SU-DHL-6 (cell line): ENCODE data around the gene LIPT2.

Experiments
- H2AFZ ChIP-seq: fragments of 200-600 bp; sonication (generic); 2 replicates; pipeline ENCODE4 v1.6.1; 2014; ENCODE audit warnings: low read depth, mild to moderate bottlenecking, moderate library complexity, mixed read lengths, antibody characterized with exemption, low read length; ENCODE audit not compliant: severe bottlenecking
- H3F3A ChIP-seq: fragments of 200-600 bp; shearing (Covaris generic); 2 replicates; pipeline ENCODE4 v1.6.0; 2016; ENCODE audit warnings: antibody characterized with exemption, mild to moderate bottlenecking; ENCODE audit not compliant: insufficient read depth
- H3K27ac ChIP-seq: fragments of 200-600 bp; sonication (generic); 2 replicates; pipeline ENCODE4 v1.5.1; 2016; ENCODE audit warnings: low read depth, mild to moderate bottlenecking, low read length, moderate library complexity, mixed read lengths
- H3K27me3 ChIP-seq: fragments of 200-600 bp; sonication (generic), shearing (Covaris generic); 2 replicates; pipeline ENCODE4 v1.6.0; 2014; ENCODE audit warnings: mild to moderate bottlenecking, low read length
- H3K36me3 ChIP-seq: fragments of 200-600 bp; sonication (generic); 2 replicates; pipeline ENCODE4 v1.6.1; 2014; ENCODE audit warnings: mild to moderate bottlenecking, low read length, mixed read lengths
- H3K4me2 ChIP-seq: fragments of 300-600, 200-600 bp; shearing (Covaris generic), sonication (generic); 2 replicates; pipeline ENCODE4 v1.6.0; 2014; ENCODE audit warnings: low read length, low read depth, mild to moderate bottlenecking; ENCODE audit not compliant: poor library complexity, severe bottlenecking
- H3K4me3 ChIP-seq: fragments of 200-600 bp; sonication (generic); 2 replicates; pipeline ENCODE4 v1.5.1; 2014; ENCODE audit warnings: antibody characterized with exemption, low read length, mild to moderate bottlenecking, mixed read lengths; ENCODE audit not compliant: insufficient read depth, poor library complexity, severe bottlenecking
- H3K79me2 ChIP-seq: fragments of 200-600 bp; sonication (generic); 2 replicates; pipeline ENCODE4 v1.6.1; 2014; ENCODE audit warnings: mild to moderate bottlenecking, low read length, moderate library complexity; ENCODE audit not compliant: insufficient read depth
- H3K9ac ChIP-seq: fragments of 200-600 bp; sonication (generic); 2 replicates; pipeline ENCODE4 v1.7.0; 2014; ENCODE audit warnings: mild to moderate bottlenecking, low read length
- H3K9me2 ChIP-seq: fragments of 200-600 bp; sonication (generic); replicated peaks from 2 replicates; pipeline ENCODE4 v1.6.1; 2014; ENCODE audit warnings: low read length; ENCODE audit not compliant: insufficient read depth
- H3K9me3 ChIP-seq: fragments of 200-600 bp; sonication (generic); 2 replicates; pipeline ENCODE4 v1.6.1; 2014; ENCODE audit warnings: low read length, mixed read lengths; ENCODE audit not compliant: insufficient read depth
- H4K20me1 ChIP-seq: fragments of 200-600 bp; sonication (generic); 2 replicates; pipeline ENCODE4 v1.6.1; 2014; ENCODE audit warnings: low read depth, mild to moderate bottlenecking, antibody characterized with exemption, low read length, moderate library complexity, mixed read lengths
- EZH2phosphoT487 ChIP-seq: fragments of 200-600 bp; sonication (generic), shearing (Covaris generic); conservative IDR thresholded peaks from 2 replicates; pipeline ENCODE4 v1.6.1; 2018; ENCODE audit warnings: mild to moderate bottlenecking, antibody characterized with exemption, low read length, moderate library complexity, mixed read lengths
- TF ChIP-seq, protein P1 (sequence below): fragments of 200-600 bp; sonication (generic); IDR thresholded peaks from one replicate; pipeline ENCODE4 v1.5.1; 2017; ENCODE audit warnings: antibody characterized with exemption, mild to moderate bottlenecking, low read length, moderate library complexity; ENCODE audit not compliant: insufficient read depth, poor library complexity, severe bottlenecking

Gene LIPT2

DNA sequence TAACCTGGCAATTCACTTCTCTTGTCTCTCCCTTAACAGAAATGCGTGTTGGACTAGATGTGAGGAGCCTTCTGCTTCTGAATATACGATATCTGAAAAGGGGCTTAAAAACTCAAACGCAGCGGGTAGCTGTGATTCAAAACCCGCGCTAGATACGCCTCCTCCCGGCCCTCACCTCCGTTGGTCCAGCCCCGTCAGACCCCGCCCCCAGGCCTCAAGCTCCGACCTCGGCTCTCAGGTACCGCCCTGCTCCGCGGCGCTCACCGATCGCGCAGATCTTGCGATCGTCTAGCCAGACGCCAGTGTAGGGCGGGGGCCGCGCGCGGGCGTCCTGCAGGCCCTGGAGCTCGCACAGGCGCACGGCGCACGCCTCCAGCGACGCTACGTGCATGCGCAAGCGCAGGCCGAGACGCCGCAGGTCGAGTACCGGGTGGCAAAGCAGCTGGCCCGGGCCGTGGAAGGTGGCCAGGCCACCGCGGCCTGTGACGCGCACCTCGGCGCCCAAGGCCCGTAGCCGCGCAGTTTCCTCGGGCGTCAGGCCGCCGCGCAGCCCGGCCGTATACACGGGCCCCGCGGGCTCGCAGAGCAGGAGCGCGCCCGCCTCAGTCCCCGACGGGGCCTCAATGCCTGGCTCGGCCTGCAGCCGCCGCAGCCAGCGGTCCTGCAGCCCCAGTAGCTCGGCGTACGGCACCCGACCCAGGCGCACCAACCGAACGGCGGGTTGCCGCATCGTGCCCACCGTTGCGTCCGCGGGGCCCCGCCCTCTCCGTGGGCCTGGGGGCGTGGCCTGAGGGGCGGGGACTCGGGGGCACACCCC, at the start of gene LIPT2:
LIPT2 (minus strand) TSS at position 751 of the 817 bp plus-strand sequence; CDS start at position 730, 21 bp downstream.
- Histone ChIP-seq H3K9ac (peak within 1 kb of the TSS; percentile 99), H3F3A (no peaks in the 10 kb centered on the region; the same call in 1 of the 2 replicates), H3K27me3 (no peaks in the 10 kb centered on the region), H3K9me3 (no peaks in the 10 kb centered on the region), H3K79me2 (no peaks in the 10 kb centered on the region), H3K4me2 (peak within 1 kb of the TSS; percentile 95), H3K9me2 (no peaks in the 10 kb centered on the region), H3K4me3 (peak within 1 kb of the TSS; percentile 92), H2AFZ (peak within 1 kb of the TSS; percentile 98), H3K27ac (peak within 1 kb of the TSS; percentile 95), H3K36me3 (no peaks in the 10 kb centered on the region), H4K20me1 (no peaks in the 10 kb centered on the region)
- TF ChIP-seq EZH2phosphoT487, result no peak
- TF ChIP-seq, protein P1, sequence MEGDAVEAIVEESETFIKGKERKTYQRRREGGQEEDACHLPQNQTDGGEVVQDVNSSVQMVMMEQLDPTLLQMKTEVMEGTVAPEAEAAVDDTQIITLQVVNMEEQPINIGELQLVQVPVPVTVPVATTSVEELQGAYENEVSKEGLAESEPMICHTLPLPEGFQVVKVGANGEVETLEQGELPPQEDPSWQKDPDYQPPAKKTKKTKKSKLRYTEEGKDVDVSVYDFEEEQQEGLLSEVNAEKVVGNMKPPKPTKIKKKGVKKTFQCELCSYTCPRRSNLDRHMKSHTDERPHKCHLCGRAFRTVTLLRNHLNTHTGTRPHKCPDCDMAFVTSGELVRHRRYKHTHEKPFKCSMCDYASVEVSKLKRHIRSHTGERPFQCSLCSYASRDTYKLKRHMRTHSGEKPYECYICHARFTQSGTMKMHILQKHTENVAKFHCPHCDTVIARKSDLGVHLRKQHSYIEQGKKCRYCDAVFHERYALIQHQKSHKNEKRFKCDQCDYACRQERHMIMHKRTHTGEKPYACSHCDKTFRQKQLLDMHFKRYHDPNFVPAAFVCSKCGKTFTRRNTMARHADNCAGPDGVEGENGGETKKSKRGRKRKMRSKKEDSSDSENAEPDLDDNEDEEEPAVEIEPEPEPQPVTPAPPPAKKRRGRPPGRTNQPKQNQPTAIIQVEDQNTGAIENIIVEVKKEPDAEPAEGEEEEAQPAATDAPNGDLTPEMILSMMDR, result no peak

DNA sequence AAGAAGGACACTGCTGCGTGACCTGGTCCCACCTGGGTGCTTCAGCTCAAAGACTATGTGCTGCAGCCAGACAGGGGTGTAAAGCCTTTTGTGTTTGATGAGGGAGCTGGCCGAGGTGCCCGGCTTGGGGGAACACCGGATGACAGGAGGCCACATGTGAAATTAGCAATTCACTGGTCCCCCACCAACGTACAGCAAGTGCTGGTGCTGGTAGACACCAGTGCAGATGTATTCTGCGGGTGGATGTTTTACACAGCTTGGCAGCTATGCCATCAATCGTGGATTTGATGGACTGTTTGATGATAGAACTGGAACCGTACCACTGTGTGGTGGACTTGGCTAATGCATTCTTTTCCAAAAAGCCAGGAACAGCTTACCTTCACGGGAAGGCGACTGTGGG, 47.9 kb upstream of the LIPT2 start:
- TF ChIP-seq, protein P1, result no peak
- Histone ChIP-seq H3K36me3 (no peaks in the 10 kb centered on the region), H3K9me2 (no peaks in the 10 kb centered on the region), H3K4me2 (no peak overlapping the region), H3K79me2 (no peaks in the 10 kb centered on the region), H3F3A (no peaks in the 10 kb centered on the region), H3K27ac (no peak overlapping the region), H3K9me3 (peaks cover 35% of the 10 kb centered on the region; the same call in 1 of the 2 replicates), H3K27me3 (no peaks in the 10 kb centered on the region), H3K4me3 (no peak overlapping the region), H3K9ac (no peak overlapping the region), H2AFZ (no peak overlapping the region), H4K20me1 (no peaks in the 10 kb centered on the region)

DNA sequence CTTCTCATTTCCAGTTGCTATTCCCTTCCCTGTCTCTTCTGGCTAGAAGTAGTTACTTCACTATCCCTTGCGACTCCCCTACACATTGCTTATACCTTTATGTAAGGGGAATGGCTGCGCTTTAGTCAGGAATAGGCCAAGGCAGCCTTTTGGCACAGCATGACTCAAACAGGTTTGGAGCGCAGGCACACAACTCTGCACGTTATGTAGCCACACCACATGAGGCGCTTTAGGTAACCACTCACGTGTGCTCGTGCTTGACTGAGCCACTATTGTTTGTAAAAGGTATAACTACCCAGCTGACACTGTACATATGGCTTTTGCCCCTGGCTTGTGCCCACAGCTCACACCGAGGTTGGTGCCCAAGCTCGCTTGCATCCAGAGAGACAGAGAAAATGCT, 46.7 kb upstream of the LIPT2 start:
- H3K9me3 ChIP-seq, result peaks cover 34% of the 10 kb centered on the region; the same call in 1 of the 2 replicates

More for the DNA sequence above, 46.7 kb upstream of the LIPT2 start:
- Histone ChIP-seq H2AFZ (no peak overlapping the region), H3K27me3 (no peaks in the 10 kb centered on the region), H4K20me1 (no peaks in the 10 kb centered on the region), H3F3A (no peaks in the 10 kb centered on the region), H3K4me2 (no peak overlapping the region), H3K36me3 (no peaks in the 10 kb centered on the region), H3K27ac (no peak overlapping the region), H3K79me2 (no peaks in the 10 kb centered on the region), H3K9me2 (no peaks in the 10 kb centered on the region), H3K9ac (no peak overlapping the region), H3K4me3 (no peak overlapping the region)
- TF ChIP-seq, protein P1, result no peak
- no peak for TF ChIP-seq EZH2phosphoT487
